Fibroblast of pulmonary artery (primary cell): Measurements from ENCODE around the gene SH2D6.
"Not testable (repeated sequence)": the region's sequence is repeated elsewhere in the genome, so short reads cannot be mapped to it uniquely, and the experiment has no call there.

Source experiments
- DNase-seq: peaks from one replicate; pipeline ENCODE4 v3.0.0-alpha.2; 2010; ENCODE audit warnings: low read depth
- H3K4me3 ChIP-seq: replicated peaks from 2 replicates; pipeline ENCODE4 v1.5.1; 2011; ENCODE audit warnings: low read depth, mild to moderate bottlenecking, control low read depth, low read length, moderate library complexity
- TF ChIP-seq, protein P1 (sequence below): IDR thresholded peaks from 2 replicates; pipeline ENCODE4 v1.5.1; 2011; ENCODE audit warnings: mild to moderate bottlenecking, control low read depth, low read length, inconsistent platforms; ENCODE audit errors: missing control alignments

The SH2D6 gene

DNA sequence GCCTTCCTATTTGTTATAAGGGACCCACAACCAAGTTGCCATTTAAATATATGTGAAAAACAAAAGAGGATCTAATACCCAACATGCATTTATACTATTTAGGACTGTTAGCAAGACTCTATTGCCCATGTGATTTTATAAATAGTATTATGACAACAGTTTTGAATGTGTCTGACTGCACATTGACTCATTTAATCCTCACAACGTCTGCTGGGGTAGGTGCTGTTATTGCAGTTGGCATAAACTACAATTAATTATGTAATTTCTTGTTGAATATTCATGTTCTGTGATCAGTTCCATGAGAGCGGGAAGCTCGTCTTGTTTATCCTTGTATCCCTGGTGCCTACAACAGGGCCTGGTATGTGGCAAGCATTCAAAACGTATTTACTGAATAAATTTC, 53.7 kb downstream of the SH2D6 start:
- H3K4me3 ChIP-seq = no peak overlapping the region
- DNase-seq = no peak
- TF ChIP-seq, protein P1, sequence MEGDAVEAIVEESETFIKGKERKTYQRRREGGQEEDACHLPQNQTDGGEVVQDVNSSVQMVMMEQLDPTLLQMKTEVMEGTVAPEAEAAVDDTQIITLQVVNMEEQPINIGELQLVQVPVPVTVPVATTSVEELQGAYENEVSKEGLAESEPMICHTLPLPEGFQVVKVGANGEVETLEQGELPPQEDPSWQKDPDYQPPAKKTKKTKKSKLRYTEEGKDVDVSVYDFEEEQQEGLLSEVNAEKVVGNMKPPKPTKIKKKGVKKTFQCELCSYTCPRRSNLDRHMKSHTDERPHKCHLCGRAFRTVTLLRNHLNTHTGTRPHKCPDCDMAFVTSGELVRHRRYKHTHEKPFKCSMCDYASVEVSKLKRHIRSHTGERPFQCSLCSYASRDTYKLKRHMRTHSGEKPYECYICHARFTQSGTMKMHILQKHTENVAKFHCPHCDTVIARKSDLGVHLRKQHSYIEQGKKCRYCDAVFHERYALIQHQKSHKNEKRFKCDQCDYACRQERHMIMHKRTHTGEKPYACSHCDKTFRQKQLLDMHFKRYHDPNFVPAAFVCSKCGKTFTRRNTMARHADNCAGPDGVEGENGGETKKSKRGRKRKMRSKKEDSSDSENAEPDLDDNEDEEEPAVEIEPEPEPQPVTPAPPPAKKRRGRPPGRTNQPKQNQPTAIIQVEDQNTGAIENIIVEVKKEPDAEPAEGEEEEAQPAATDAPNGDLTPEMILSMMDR = no peak

DNA sequence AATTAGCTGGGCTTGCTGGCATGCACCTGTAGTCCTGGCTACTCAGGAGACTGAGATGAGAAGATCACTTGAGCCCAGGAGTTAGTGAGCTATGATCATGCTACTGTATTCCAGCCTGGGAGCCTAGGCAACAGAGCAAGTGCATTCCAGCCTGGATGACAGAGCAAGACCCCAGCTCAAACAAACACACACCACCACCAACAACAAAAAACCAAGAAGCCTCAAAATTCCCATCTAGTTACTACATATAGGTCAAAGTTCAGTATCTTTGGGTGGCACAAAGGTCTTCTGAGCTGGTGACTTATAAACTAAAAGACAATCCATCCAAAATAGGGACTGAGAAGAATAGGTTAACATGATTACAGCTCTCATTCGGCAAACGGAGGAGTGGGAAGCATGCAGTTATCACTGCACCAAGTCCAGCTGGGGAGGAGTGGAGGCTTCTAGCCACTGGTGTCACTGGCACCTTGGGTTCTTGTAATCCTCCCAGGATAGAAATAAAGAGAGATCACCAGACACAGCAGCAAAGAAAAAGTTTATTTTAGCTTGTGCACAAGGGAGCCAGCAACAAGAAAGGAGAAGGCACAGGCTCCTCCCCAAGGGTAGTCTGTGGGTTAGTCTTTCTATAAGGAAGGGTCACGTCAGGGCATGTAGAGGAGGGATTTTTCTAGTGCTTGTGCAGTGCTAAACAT, 57.4 kb downstream of the SH2D6 start:
- no peak overlapping the region for H3K4me3 ChIP-seq
- no peak for DNase-seq
- TF ChIP-seq, protein P1 = no peak

DNA sequence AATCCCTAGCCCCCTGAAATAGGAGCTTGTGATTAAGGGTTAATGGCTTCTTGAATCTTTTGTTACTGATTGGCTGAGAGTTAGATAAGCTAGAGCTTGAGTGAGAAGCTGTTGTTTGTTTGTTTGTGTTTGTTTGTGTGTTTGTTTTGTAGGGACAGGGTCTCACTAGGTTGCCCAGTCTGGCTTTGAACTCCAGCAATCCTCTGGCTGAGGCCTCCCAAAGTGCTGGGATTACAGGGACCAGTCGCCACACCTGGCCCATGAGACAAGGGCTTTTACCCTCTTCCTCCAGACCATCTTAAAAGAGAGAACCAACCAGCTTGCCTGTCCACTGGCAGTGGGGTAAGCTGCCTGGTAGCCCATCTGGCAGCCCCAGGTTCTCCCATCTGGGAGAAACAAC, 58.1 kb downstream of the SH2D6 start:
- TF ChIP-seq, protein P1 = no peak
- DNase-seq = no peak
- no peak overlapping the region for H3K4me3 ChIP-seq

DNA sequence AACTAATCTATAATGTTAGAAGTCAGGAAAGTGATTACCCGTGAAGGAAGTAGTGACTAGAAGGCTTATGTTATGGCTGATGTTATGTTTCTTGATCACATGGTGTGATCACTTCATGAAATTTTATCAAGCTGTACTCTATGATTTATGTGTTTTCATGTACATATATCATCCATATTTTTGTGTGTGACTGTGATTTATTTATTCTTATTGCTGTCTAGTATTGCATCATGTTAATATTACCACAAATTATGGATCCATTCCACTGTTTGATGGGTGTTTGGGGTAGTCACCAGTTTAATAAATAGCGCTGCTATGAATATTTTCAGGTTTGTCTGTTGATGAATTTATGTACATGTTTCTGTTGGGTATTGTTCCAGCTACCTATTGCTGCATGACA, 59.4 kb downstream of the SH2D6 start:
- no peak for DNase-seq
- H3K4me3 ChIP-seq = no peak overlapping the region
- TF ChIP-seq, protein P1 = no peak

DNA sequence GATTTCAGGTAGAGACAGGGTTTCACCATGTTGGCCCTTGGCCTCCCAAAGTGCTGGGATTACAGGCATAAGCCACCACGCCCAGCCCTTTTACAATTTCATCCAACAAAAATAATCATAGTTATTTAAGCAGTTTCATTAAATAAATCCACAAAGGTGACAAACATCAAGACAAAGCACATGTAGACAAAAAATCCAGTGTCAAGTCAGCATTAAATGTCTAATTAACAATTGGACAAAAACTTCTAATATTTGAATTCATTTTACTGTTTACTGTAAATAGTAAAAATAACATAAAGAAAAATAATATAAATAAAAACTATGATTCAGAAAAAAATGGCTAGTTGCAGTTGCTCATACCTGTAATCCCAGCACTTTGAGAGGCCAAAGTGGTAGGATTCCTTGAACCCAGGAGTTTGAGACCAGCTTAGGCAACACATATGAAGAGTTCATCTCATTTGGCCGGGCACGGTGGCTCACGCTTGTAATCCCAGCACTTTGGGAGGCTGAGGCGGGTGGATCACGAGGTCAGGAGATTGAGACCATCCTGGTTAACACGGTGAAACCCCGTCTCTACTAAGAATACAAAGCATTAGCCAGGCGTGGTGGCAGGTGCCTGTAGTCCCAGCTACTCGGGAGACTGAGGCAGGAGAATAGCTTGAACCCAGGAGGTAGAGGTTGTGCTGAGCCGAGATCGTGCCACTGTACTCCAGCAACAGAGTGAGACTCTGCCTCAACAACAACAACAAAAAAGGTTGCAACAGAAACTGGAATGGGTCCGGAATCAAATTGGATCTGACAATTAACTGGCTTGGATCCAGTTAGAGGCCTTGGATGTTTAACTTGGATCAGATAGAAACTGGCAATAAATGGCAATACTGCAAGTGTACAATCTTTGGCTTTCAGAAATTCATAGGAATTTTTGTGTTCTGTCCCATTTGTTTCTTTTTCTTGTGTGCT, 63.6 kb downstream of the SH2D6 start:
- H3K4me3 ChIP-seq = no peak overlapping the region
- TF ChIP-seq, protein P1 = no peak
- DNase-seq = no peak

GRCh38 chr2:85484615-85485014, 66.1 kb downstream of the SH2D6 start:
- not testable (repeated sequence) for DNase-seq, H3K4me3 ChIP-seq

- TF ChIP-seq, protein P1 = no peak
- DNase-seq = peak; percentile 44
Observed at GRCh38 chr2:85485815-85486214, 67.3 kb downstream of the SH2D6 start.

More at GRCh38 chr2:85485815-85486214, 67.3 kb downstream of the SH2D6 start:
- no peak overlapping the region for H3K4me3 ChIP-seq
